ENCODE data around the gene DUSP16.
"Not testable (repeated sequence)": the region's sequence is repeated elsewhere in the genome, so short reads cannot be mapped to it uniquely, and the experiment has no call there.

The DUSP16 gene

GRCh38 chr12:12476857-12477531 lies 85.7 kb downstream of the DUSP16 start:
- no peak overlapping the region for H3K4me3 ChIP-seq (IDR thresholded peaks at IDR 0.05; ENCODE audit: insufficient read depth, low read depth, low read length)
- H3K27ac ChIP-seq, result no peak overlapping the region
- no peaks in the 10 kb centered on the region for H3K27me3 ChIP-seq (ENCODE audit: insufficient read depth, low read depth)

GRCh38 chr12:12474931-12475795 lies 87.5 kb downstream of the DUSP16 start:
- no peak for TF ChIP-seq CTCF (conservative IDR thresholded peaks at IDR 0.05; ENCODE audit: low read depth, low read length)
- H3K9ac ChIP-seq, result no peak overlapping the region
- no peaks in the 10 kb centered on the region for H4K20me1 ChIP-seq (ENCODE audit: insufficient read depth)
- H3K27me3 ChIP-seq (ENCODE audit: insufficient read depth, low read depth), result no peaks in the 10 kb centered on the region
- no peak overlapping the region for H3K27ac ChIP-seq
- no peaks in the 10 kb centered on the region for H3K4me1 ChIP-seq (ENCODE audit: low read depth, poor library complexity, severe bottlenecking)
- no peak overlapping the region for H2AFZ ChIP-seq (ENCODE audit: low read depth)
- H3K4me3 ChIP-seq (IDR thresholded peaks at IDR 0.05; ENCODE audit: insufficient read depth, low read depth, low read length), result no peak overlapping the region
- H3K79me2 ChIP-seq (ENCODE audit: insufficient read depth, low read depth), result no peaks in the 10 kb centered on the region
- H3K4me2 ChIP-seq, result no peak overlapping the region
- no peaks in the 10 kb centered on the region for H3K36me3 ChIP-seq (ENCODE audit: insufficient read depth)

More at GRCh38 chr12:12476857-12477531, 85.7 kb downstream of the DUSP16 start:
- H2AFZ ChIP-seq (ENCODE audit: low read depth), result no peak overlapping the region
- H3K79me2 ChIP-seq (ENCODE audit: insufficient read depth, low read depth), result no peaks in the 10 kb centered on the region
- no peaks in the 10 kb centered on the region for H4K20me1 ChIP-seq (ENCODE audit: insufficient read depth)
- TF ChIP-seq CTCF (conservative IDR thresholded peaks at IDR 0.05; ENCODE audit: low read depth, low read length), result no peak
- H3K36me3 ChIP-seq (ENCODE audit: insufficient read depth), result no peaks in the 10 kb centered on the region
- H3K4me2 ChIP-seq, result no peak overlapping the region
- H3K9ac ChIP-seq, result no peak overlapping the region
- H3K4me1 ChIP-seq (ENCODE audit: low read depth, poor library complexity, severe bottlenecking), result no peaks in the 10 kb centered on the region

- no peaks in the 10 kb centered on the region for H3K27me3 ChIP-seq (ENCODE audit: insufficient read depth, low read depth)
- no peak overlapping the region for H3K27ac ChIP-seq
- H4K20me1 ChIP-seq (ENCODE audit: insufficient read depth), result no peaks in the 10 kb centered on the region
- H3K36me3 ChIP-seq (ENCODE audit: insufficient read depth), result no peaks in the 10 kb centered on the region
- no peak overlapping the region for H3K4me2 ChIP-seq
- no peak overlapping the region for H2AFZ ChIP-seq (ENCODE audit: low read depth)
- H3K9ac ChIP-seq, result no peak overlapping the region
- H3K79me2 ChIP-seq (ENCODE audit: insufficient read depth, low read depth), result no peaks in the 10 kb centered on the region
- no peaks in the 10 kb centered on the region for H3K4me1 ChIP-seq (ENCODE audit: low read depth, poor library complexity, severe bottlenecking)
- TF ChIP-seq CTCF (conservative IDR thresholded peaks at IDR 0.05; ENCODE audit: low read depth, low read length), result no peak
- no peak overlapping the region for H3K4me3 ChIP-seq (IDR thresholded peaks at IDR 0.05; ENCODE audit: insufficient read depth, low read depth, low read length)
These were observed 88.2 kb downstream of the DUSP16 start for GRCh38 chr12:12474471-12474928.

GRCh38 chr12:12473223-12473622 lies 89.4 kb downstream of the DUSP16 start:
- Histone ChIP-seq H3K4me3 (IDR thresholded peaks at IDR 0.05; ENCODE audit: insufficient read depth, low read depth, low read length) (no peak overlapping the region), H3K27ac (no peak overlapping the region), H4K20me1 (ENCODE audit: insufficient read depth) (no peaks in the 10 kb centered on the region), H2AFZ (ENCODE audit: low read depth) (no peak overlapping the region), H3K4me2 (no peak overlapping the region), H3K36me3 (ENCODE audit: insufficient read depth) (no peaks in the 10 kb centered on the region), H3K27me3 (ENCODE audit: insufficient read depth, low read depth) (no peaks in the 10 kb centered on the region), H3K79me2 (ENCODE audit: insufficient read depth, low read depth) (no peaks in the 10 kb centered on the region), H3K9ac (no peak overlapping the region), H3K4me1 (ENCODE audit: low read depth, poor library complexity, severe bottlenecking) (no peaks in the 10 kb centered on the region)
- no peak for TF ChIP-seq CTCF (conservative IDR thresholded peaks at IDR 0.05; ENCODE audit: low read depth, low read length)

- H3K4me1 ChIP-seq (ENCODE audit: low read depth, poor library complexity, severe bottlenecking); H3K36me3 ChIP-seq (ENCODE audit: insufficient read depth); H2AFZ ChIP-seq (ENCODE audit: low read depth); H3K27ac ChIP-seq; H3K4me2 ChIP-seq; H4K20me1 ChIP-seq (ENCODE audit: insufficient read depth); H3K9ac ChIP-seq; H3K4me3 ChIP-seq (IDR thresholded peaks at IDR 0.05; ENCODE audit: insufficient read depth, low read depth, low read length); H3K79me2 ChIP-seq (ENCODE audit: insufficient read depth, low read depth); H3K27me3 ChIP-seq (ENCODE audit: insufficient read depth, low read depth): not testable (repeated sequence)
These were observed 90.4 kb downstream of the DUSP16 start for GRCh38 chr12:12471982-12472961.
